ENCODE data around the gene NLRP5. TPM values are rescaled to one million over a fixed set of nuclear protein-coding genes. Genes with fewer than 3 reads are reported as not detected.

Gene NLRP5
- polyA plus RNA-seq, 3 donors = not detected

GRCh38 chr19:55973982-55974381, 12.6 kb upstream of the NLRP5 start:
- Histone ChIP-seq H3K4me2 (replicated peaks; ENCODE audit: extremely low read depth, low read length, poor library complexity, severe bottlenecking) (no peak overlapping the region), H3K9me3 (replicated peaks in 1 of 2; ENCODE audit: control insufficient read depth in 1 of 2, insufficient read depth in 1 of 2, low read length in 2 of 2) (peaks cover 30 to 54% of the 10 kb centered on the region in 2 donors), H3K27me3 (ENCODE audit: control insufficient read depth in 2 of 2, insufficient read depth in 2 of 2, low read length in 2 of 2) (no peaks in the 10 kb centered on the region), H2AFZ (ENCODE audit: insufficient read depth, low read depth, low read length, poor library complexity, severe bottlenecking) (no peak overlapping the region), H4K20me1 (ENCODE audit: insufficient read depth, low read length) (no peaks in the 10 kb centered on the region), H3K9ac (ENCODE audit: insufficient read depth, low read length, poor library complexity, severe bottlenecking) (no peak overlapping the region), H3K79me2 (ENCODE audit: insufficient read depth, low read length) (no peaks in the 10 kb centered on the region), H3K27ac (ENCODE audit: low read depth in 1 of 2, low read length in 2 of 2) (no peak overlapping the region), H3K36me3 (replicated peaks in 1 of 2; ENCODE audit: control insufficient read depth in 1 of 2, insufficient read depth in 2 of 2, low read length in 2 of 2) (no peaks in the 10 kb centered on the region), H3K4me1 (ENCODE audit: control insufficient read depth in 1 of 2, insufficient read depth in 2 of 2, low read length in 2 of 2) (no peaks in the 10 kb centered on the region), H3K4me3 (replicated peaks in 1 of 3; ENCODE audit: low read depth in 2 of 3, low read length in 3 of 3) (no peak overlapping the region)
- Mint-ChIP-seq H3K4me3 (no peak overlapping the region), H3K27me3 (ENCODE audit: low read depth in 3 of 3) (no peaks in the 10 kb centered on the region), H3K27ac (peak overlapping the region in 1 of 7 donors; percentile 42), H3K4me1 (no peaks in the 10 kb centered on the region), H3K36me3 (no peaks in the 10 kb centered on the region), H3K9me3 (peaks cover 18 to 60% (median 52%) of the 10 kb centered on the region in 7 donors)
- DNase-seq = no peak
- no CpG with 5 or more reads among the region's 3 CpGs for WGBS (ENCODE audit: insufficient coverage)
- intact Hi-C loops (cut with micrococcal nuclease) = no loop called here
- TF ChIP-seq, protein P1, sequence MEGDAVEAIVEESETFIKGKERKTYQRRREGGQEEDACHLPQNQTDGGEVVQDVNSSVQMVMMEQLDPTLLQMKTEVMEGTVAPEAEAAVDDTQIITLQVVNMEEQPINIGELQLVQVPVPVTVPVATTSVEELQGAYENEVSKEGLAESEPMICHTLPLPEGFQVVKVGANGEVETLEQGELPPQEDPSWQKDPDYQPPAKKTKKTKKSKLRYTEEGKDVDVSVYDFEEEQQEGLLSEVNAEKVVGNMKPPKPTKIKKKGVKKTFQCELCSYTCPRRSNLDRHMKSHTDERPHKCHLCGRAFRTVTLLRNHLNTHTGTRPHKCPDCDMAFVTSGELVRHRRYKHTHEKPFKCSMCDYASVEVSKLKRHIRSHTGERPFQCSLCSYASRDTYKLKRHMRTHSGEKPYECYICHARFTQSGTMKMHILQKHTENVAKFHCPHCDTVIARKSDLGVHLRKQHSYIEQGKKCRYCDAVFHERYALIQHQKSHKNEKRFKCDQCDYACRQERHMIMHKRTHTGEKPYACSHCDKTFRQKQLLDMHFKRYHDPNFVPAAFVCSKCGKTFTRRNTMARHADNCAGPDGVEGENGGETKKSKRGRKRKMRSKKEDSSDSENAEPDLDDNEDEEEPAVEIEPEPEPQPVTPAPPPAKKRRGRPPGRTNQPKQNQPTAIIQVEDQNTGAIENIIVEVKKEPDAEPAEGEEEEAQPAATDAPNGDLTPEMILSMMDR (IDR thresholded peaks at IDR 0.05) = no peak

- H2AFZ ChIP-seq (ENCODE audit: insufficient read depth, low read depth, low read length, poor library complexity, severe bottlenecking) = no peak overlapping the region
- no peaks in the 10 kb centered on the region for H3K4me1 ChIP-seq (ENCODE audit: control insufficient read depth in 1 of 2, insufficient read depth in 2 of 2, low read length in 2 of 2)
- 84% methylated on average over 8 of the region's 9 CpGs for WGBS (ENCODE audit: insufficient coverage)
- H3K79me2 ChIP-seq (ENCODE audit: insufficient read depth, low read length) = no peaks in the 10 kb centered on the region
- TF ChIP-seq, protein P1 (IDR thresholded peaks at IDR 0.05) = no peak
- Mint-ChIP-seq H3K9me3 (peaks cover 11 to 68% (median 40%) of the 10 kb centered on the region in 7 donors), H3K4me1 (no peaks in the 10 kb centered on the region), H3K36me3 (no peaks in the 10 kb centered on the region), H3K4me3 (no peak overlapping the region), H3K27me3 (ENCODE audit: low read depth in 3 of 3) (peaks cover 0 to 1% (median 0%) of the 10 kb centered on the region in 3 donors), H3K27ac (no peak overlapping the region)
- no peaks in the 10 kb centered on the region for H3K36me3 ChIP-seq (replicated peaks in 1 of 2; ENCODE audit: control insufficient read depth in 1 of 2, insufficient read depth in 2 of 2, low read length in 2 of 2)
- no peaks in the 10 kb centered on the region for H3K27me3 ChIP-seq (ENCODE audit: control insufficient read depth in 2 of 2, insufficient read depth in 2 of 2, low read length in 2 of 2)
- H3K4me2 ChIP-seq (replicated peaks; ENCODE audit: extremely low read depth, low read length, poor library complexity, severe bottlenecking) = no peak overlapping the region
- peaks cover 28 to 51% of the 10 kb centered on the region in 2 donors for H3K9me3 ChIP-seq (replicated peaks in 1 of 2; ENCODE audit: control insufficient read depth in 1 of 2, insufficient read depth in 1 of 2, low read length in 2 of 2)
- no peak overlapping the region for H3K27ac ChIP-seq (ENCODE audit: low read depth in 1 of 2, low read length in 2 of 2)
- no peak overlapping the region for H3K9ac ChIP-seq (ENCODE audit: insufficient read depth, low read length, poor library complexity, severe bottlenecking)
- no peaks in the 10 kb centered on the region for H4K20me1 ChIP-seq (ENCODE audit: insufficient read depth, low read length)
- intact Hi-C loops (cut with micrococcal nuclease) = no loop called here
- H3K4me3 ChIP-seq (replicated peaks in 1 of 3; ENCODE audit: low read depth in 2 of 3, low read length in 3 of 3) = no peak overlapping the region
- no peak for DNase-seq
Measured at GRCh38 chr19:55980415-55980814, 6.2 kb upstream of the NLRP5 start.

Measured in CD14-positive monocyte (primary cell).